Skeletal muscle tissue (tissue), 1 donor: ENCODE measurements around the gene TMEM144. TPM values are rescaled to one million over a fixed set of nuclear protein-coding genes. Genes with fewer than 3 reads are reported as not detected.

Source experiments
- total RNA-seq: library from RNA; depleted of rRNA; stranded (reverse); fragments of >200 nt; gene quantifications from one replicate; pipeline ENCODE4 v1.2.3, GENCODE V29; 2014

TMEM144 gene
- total RNA-seq, 1 donor from 2014 or later = 2.6 TPM

Other genes with a start within 250 kb of the TMEM144 start
- 24.5 TPM for gene GASK1B, start 37.5 kb upstream of the TMEM144 start, total RNA-seq